ENCODE measurements around the gene NT5DC1.

NT5DC1 gene

DNA sequence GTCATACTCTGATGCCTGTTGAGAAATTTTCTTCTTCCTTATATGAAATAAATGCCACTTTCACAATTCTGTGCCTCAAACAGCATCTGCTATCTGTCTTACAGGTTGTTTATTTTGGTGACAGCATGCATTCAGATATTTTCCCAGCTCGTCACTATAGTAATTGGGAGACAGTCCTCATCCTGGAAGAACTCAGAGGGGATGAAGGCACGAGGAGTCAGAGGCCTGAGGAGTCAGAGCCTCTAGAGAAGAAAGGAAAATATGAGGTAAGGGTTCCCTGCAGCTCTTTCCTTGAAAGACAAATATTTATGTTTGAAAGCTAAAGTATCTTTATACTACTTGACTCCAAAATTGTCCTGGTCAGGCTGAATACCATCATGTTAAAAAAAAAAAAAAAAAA lies 137.4 kb downstream of the NT5DC1 start:
- FAIRE-seq (no peak), DNase-seq (ENCODE audit: low spot score) (no peak)

- FAIRE-seq (no peak), DNase-seq (ENCODE audit: low spot score) (no peak)
Measured at GRCh38 chr6:116239256-116239655, 138.6 kb downstream of the NT5DC1 start.

GRCh38 chr6:116239856-116240255 lies 139.2 kb downstream of the NT5DC1 start:
- no peak for FAIRE-seq
- no peak for DNase-seq (ENCODE audit: low spot score)

DNA sequence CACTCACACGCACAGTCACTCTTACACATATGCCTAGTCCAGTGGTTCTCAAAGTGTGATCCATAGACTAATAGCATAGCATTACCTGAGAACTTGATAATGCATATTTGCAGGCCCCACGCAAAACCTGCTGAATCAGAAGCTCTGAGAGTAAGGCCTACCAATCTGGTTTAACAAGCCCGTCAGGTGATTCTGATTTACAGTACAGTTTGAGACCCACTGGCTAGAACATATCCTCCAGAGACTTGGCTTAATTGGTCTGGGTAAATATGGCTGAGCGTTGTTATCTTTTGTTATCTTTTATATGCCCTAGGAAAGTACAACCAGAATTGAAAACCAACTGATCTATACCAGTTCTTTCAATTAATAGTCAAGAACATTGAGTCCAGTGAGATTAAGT lies 143.6 kb downstream of the NT5DC1 start:
- no peak for FAIRE-seq
- no peak for DNase-seq (ENCODE audit: low spot score)

DNA sequence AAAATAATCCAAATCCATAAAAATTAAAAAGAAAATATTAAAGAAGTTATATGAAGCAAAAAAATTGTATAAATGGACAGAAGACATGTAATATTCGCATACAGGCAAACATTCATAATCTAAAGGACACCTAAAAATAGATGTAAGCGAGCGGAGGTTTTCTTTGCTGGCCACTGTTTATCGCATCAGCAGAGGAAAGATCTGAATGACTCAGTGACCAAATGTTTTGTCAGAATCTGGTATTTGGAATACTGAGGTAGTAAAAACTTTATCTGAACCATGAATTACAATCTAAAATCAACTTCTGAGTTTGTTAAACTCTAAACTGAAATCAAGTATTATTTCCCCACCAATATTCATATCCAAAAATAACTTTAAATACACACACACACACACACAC lies 145.4 kb downstream of the NT5DC1 start:
- no peak for FAIRE-seq

DNA sequence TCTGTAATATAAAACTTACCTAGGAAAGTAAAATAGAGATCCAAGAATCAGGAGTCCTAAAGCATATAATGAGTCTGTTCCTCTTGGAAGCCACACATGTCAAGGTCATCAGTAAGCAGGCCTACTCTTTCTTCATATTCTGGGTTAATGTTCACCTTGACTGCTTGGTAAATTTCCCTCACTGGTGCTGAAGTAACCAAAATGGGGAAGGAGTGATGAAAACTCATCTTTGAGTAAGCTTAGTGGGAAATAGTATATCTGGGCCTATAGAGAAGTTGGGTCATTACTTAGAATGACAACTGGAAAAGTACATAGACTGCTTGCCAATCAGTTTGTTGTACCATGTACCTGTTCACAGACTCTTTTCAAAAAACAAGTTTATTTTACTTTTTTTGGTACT lies 146.6 kb downstream of the NT5DC1 start:
- no peak for DNase-seq (ENCODE audit: low spot score)
- FAIRE-seq: no peak

More for the DNA sequence above, 145.4 kb downstream of the NT5DC1 start:
- DNase-seq (ENCODE audit: low spot score): no peak

DNA sequence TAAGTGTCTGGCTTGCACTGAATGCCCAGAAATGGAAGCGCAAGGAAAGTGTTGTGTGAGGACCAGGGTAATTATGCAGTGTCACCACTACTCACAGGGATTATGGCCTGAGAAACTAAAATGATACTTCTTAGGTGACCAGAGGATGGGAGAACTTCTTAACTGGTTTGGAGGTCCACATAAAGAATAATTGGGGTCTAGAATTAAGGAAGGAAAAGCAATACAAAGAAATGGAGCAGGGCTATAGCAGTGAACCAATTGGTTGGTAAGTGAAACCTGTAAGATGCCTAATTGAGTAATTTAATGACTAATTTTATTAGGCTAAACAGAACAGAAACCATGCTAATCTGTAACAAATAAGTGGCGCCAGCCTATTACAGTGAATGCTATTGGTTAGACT lies 147.9 kb downstream of the NT5DC1 start:
- DNase-seq (ENCODE audit: low spot score): no peak
- no peak for FAIRE-seq

GRCh38 chr6:116251568-116252384 lies 151.1 kb downstream of the NT5DC1 start:
- FAIRE-seq (no peak), DNase-seq (ENCODE audit: low spot score) (no peak)

- DNase-seq (ENCODE audit: low spot score) (no peak), FAIRE-seq (no peak)
Measured at GRCh38 chr6:116253188-116253504, 152.5 kb downstream of the NT5DC1 start.

DNA sequence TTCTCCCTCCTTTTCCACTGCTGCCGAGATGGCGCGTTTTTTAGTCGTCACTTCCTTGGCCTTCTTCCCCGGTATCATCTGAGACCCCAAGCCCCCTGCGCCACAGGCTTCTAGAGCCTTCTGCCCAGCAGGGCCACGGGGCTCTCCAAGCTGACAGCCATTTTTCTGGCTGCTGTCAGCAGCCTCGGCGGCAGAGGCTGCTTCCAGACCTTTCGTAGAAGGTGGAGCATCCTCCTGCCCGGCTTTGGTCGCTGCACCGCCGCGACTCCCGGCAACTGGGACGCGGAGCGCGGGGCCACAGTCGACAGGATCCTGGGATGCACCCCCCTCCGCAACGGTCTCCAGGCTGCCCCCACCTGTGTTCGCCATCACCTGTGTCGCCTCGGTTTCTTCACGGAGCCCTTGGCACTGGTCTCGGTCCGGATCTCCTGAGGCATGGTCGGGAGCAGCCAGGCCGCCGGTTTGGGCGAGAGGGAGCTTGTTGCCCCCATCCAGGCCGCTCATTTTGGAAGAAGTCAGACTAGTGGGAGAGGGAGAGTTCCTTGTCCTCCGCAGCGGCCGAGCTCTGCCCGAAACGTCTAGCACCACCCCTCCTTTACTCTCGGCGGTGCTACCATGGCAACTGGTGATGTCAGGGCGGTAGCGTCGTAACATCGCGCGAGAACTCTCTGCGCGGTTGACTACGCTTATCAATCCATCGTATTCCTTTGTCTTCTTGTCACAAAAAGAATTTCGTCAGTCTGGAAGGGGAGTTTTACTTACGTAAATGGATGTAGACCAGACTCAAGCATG lies 153.0 kb downstream of the NT5DC1 start, which contains the start of gene TSPYL4:
Gene TSPYL4 (minus strand): TSS at position 571 of the 792 bp plus-strand sequence. CDS start 67 bp downstream, at position 504.
- no peak for FAIRE-seq
- peak; percentile 85 for DNase-seq (ENCODE audit: low spot score)

DNA sequence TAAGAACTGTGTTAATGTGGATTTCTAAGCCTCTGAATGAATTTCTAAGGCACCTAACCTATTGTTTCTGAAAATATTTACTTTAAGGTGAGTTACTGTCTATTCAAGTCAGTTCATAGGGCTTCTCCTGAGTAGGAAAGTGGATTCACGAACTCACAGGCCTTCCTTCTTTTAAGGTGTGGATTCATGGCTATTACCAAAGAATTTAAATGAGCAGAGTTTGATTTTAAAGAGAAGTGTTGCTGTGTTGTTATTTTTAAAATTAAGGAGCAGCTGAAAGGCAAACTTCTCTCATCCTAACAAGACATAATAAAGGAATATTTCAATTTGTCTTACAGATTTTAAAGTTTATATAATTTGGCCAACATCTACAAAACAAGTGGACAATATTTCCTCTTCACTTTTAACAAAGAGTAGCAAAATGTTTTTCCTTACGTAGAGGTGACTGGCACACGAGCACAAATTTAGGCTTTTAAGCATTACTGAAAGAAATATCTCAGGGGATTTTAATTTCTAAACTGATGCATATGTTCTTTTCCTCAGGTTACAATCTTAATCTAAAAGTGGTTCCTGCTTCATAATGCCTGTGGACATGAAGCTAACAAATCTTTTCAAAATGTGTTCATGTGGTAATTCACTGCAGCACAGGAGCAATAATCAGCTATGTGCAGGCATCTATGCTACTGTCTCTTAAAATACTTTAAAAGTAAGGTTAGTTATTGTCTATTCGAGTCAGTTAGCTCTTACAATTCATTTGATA lies 153.8 kb downstream of the NT5DC1 start:
- FAIRE-seq: no peak

DNA sequence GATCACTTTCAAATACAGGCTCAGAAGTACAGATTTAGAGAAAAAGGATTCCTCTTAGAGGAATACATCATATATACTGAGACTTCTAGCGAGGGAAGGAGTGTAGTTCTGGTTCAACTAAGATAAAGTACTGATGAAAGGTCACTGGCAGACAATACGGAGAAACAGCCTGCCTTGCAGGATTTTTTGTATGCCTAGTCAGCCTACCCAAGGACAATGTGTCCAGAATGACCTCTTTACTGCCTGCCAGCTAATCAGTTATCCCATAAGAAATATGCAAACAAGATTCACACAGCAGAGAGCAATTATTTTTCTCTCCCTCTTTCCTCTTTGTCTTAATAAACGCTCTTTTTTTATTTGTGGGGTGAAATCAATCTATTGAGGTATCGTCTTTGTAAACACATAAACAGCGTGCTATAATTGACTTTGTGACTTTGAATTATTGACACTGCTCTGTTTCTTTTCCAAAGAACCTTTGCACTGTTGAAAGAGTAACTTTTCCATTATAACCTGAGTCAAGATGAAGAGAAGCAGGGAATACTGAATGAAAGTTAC lies 154.7 kb downstream of the NT5DC1 start:
- FAIRE-seq (no peak), DNase-seq (ENCODE audit: low spot score) (no peak)

More for the DNA sequence above, 153.8 kb downstream of the NT5DC1 start:
- no peak for DNase-seq (ENCODE audit: low spot score)

DNA sequence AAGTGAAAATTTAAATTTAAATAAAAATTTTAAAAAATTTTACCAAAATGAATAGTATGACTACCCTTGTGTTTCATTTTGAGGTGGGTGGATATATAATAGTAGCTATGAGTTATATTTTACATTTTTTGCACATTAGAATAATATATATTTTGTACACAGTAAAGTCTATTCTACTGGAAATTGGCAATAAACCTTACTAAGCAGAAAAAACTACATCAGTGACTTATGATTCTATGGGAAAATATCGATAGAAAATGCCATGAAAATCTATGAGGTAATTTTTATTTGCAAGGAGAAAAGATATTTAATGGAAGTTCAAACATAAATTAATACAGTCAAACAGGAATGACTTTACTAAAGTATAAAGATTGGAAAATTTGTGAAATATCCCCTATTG lies 156.0 kb downstream of the NT5DC1 start:
- DNase-seq (ENCODE audit: low spot score): no peak
- no peak for FAIRE-seq

DNA sequence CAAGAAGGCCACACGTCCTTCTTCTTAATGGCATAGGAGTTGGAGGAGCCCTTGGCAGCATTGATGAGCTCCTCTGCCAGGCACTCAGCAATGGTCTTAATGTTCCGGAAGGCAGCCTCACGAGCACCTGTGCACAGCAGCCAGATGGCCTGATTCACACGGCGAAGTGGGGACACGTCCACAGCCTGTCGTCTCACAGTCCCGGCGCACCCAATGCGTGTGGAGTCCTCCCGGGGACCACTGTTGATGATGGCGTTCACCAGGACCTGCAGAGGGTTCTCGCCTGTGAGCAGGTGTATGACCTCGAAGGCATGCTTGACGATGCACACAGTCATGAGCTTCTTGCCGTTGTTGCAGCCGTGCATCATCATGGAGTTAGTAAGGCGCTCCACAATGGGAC lies 157.9 kb downstream of the NT5DC1 start:
- DNase-seq (ENCODE audit: low spot score) (no peak), FAIRE-seq (no peak)

DNA sequence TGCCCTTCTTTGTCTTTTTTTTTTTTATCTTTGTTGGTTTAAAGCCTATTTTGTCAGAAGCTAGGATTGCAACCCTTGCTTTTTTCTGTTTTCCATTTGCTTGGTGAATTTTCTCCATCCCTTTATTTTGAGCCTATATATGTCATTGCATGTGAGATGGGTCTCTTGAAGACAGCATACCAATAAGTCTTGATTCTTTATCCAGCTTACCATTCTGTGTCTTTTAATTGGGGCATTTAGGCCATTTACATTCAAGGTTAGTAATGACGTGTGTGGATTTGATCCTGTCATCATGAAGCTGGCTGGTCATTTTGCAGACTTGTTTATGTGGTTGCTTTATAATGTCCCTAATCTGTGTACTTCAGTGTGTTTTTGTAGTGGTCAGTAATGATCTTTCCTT lies 162.7 kb downstream of the NT5DC1 start:
- DNase-seq (ENCODE audit: low spot score): no peak
- FAIRE-seq: no peak

- FAIRE-seq: no peak
- no peak for DNase-seq (ENCODE audit: low spot score)
Measured at GRCh38 chr6:116265041-116265829, 164.6 kb downstream of the NT5DC1 start.

GRCh38 chr6:116266803-116267202 lies 166.2 kb downstream of the NT5DC1 start:
- no peak for FAIRE-seq
- DNase-seq (ENCODE audit: low spot score): no peak

DNA sequence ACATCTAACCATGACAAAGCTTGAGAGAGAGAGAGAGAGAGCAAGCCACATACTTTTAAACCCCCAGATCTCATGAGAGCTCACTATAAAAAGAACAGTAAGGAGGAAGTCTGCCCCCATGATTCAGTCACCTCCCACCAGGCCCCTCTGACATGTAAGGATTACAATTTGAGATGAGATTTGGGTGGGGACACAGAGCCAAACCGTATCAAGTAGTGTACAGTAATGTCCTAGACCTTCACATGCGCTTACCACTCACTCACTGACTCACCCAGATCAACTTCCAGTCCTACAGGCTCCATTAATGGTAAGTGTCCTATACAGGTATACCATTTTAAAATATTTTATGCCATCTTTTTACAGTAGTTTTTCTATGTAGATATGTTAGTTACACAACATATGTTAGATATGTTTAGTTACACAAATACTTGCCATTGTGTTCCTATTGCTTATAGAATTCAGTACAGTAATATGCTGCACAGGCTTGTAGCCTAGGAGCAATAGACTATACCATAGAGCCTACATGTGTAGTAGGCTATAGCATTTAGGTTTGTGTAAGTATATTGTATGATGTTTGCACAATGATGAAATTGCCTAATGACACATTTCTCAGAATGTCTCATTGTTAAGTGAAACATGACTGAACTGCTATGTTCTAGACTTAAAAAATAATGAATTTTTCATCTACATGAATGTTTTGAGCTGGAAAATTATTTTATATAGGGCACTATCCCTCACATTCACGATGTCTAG lies 167.4 kb downstream of the NT5DC1 start:
- FAIRE-seq (no peak), DNase-seq (ENCODE audit: low spot score) (no peak)

DNA sequence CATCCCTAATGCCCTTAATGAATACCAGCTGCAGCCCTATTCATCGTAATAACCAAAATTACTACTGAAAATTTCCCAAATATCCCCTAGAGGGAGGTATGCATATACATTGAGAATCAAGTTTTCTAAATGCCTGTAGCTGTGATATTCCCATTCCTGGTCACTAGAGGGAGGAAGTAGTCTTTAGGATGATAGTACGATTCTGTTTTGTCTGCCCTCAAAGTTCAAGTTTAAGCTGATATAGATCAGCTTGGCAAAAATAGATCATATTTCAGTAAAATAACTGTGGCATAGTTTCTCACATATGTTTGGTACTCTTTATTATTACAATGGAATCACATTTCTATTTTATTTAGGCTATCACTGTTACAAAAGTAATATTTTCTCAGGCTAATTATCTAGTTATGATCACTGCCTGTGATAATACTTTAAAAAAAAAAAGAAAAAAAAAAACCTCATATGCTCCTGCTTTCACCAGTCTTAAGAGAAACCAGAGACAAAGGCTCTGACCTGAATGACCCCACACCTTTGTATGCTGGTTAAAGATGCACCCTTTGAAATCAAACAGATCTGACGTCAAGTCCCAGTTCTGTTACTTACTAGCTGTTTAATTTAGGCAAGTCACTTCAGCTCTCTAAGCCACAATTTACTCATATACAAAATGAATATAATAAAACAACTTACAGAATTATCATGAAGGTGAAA lies 168.1 kb downstream of the NT5DC1 start:
- FAIRE-seq (no peak), DNase-seq (ENCODE audit: low spot score) (peak; percentile 42)

All from urothelium cell line (cell line).